ENCODE results near the gene DOK6.

The DOK6 gene

DNA sequence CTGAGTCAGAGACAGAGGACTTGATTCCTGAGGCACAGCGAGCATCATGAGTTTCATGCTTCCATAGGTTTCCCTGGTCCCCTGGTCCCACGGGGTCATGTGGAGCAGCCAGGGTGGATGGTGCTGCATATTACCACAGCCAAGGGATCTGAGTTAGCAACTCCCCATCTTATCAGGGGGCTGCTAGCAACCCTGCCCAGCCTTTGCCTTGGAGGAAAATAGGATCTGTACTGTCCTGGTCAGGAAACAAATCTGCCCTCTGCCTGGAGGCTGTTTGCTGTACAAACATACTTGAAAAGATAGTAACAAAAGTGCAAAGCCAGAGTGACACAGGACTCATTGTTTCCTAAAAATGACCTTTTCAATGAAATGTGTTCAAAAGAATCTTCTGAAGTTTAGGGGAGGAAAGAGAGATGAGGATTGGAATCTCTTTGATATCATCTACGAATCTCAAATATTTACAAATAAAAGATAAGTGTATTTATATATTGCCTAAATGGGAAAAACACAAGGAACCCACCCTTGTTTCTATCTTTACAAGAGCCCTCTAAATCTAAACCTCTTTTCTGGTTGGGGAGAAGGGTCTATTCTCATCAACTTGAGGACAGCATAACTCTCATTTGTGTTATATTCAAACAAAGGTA, 352.2 kb downstream of the DOK6 start:
- DNase-seq (ENCODE audit: low read depth in 2 of 2): no peak

GRCh38 chr18:69754108-69754507, 353.4 kb downstream of the DOK6 start:
- DNase-seq (ENCODE audit: low read depth in 2 of 2): no peak

- no peak for DNase-seq (ENCODE audit: low read depth in 2 of 2)
Observed at GRCh38 chr18:69755041-69755440, 354.4 kb downstream of the DOK6 start.

- DNase-seq (ENCODE audit: low read depth in 2 of 2): no peak
Observed at GRCh38 chr18:69755856-69756496, 355.3 kb downstream of the DOK6 start.

DNA sequence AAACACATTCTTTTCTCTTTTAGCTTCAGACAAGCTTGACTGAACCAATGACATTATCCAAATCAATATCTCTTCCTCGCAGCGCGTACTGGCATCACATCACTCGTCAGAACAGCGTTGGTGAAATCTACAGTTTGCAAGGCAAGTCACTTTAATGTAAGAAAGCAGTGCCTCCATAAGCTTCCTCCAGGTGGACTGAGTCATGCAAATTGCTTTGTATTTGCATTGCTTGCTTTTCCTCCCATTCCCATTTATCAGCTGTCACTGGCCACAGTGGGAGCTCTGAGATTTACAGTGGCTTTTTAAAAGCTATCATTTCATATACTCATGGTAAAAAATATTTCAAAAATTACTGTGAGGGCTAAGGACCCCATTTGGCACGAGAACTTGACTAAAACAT, 357.0 kb downstream of the DOK6 start:
- no peak for DNase-seq (ENCODE audit: low read depth in 2 of 2)

DNA sequence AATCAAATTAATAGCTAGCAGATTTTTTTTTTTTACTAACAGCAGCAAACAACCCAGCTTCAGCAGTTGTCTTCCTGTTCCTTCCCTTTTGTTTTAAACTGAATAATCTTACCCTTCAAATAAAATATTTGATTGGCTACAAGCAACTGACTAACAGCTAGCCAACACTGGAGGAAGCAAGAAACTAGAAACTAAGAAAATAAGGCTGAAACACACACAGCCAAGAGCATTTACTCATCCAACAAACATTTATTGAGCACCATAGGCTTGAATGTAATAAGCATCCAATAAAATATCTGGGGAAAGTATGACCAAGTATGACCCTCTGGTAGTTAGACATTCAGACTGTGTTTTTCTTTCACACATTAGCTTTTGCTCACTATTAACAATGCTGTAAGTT, 357.8 kb downstream of the DOK6 start:
- no peak for DNase-seq (ENCODE audit: low read depth in 2 of 2)

GRCh38 chr18:69759046-69759445, 358.4 kb downstream of the DOK6 start:
- no peak for DNase-seq (ENCODE audit: low read depth in 2 of 2)

GRCh38 chr18:69763002-69763401, 362.3 kb downstream of the DOK6 start:
- no peak for DNase-seq (ENCODE audit: low read depth in 2 of 2)

GRCh38 chr18:69763821-69764220, 363.1 kb downstream of the DOK6 start:
- no peak for DNase-seq (ENCODE audit: low read depth in 2 of 2)

DNA sequence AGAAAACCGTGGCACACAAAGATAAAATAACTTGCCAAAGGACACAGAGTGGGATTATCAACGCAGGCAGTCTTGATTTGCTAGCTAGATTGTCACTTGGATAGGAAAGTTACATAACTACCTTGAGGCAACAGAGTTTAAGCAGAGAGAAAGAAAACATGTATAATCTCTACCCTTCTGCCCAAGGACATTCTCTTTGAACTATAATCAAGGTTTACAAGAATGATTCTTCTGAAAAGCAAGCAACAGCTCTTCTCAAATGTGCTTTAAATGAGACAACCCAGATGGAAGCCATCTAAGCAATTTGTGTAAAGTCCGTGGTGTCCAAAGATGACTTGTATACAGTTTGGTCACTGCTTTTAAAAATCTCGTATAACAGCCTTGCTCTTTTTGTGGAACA, 369.6 kb downstream of the DOK6 start:
- DNase-seq (ENCODE audit: low read depth in 2 of 2): no peak

- no peak for DNase-seq (ENCODE audit: low read depth in 2 of 2)
Observed at GRCh38 chr18:69774831-69775230, 374.1 kb downstream of the DOK6 start.

DNA sequence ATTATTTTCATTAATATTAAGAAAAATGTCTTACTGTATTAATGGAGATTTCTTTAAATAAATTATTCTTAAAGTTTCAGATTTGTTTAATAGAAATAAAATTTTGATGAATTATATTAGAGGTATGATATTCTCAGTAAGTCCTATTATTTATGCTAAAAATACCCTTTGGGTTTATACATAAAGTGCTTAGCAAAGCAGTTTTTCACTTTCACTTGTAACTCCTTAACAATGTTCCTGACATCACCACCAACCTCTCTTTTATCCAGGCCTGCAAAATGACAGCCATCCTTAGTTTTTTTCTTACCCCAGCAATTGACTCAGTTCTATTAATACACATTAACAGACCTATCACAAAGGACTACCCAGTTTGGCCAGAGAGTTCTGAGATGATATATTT, 376.6 kb downstream of the DOK6 start:
- DNase-seq (ENCODE audit: low read depth in 2 of 2): no peak

GRCh38 chr18:69778680-69779079, 378.0 kb downstream of the DOK6 start:
- no peak for DNase-seq (ENCODE audit: low read depth in 2 of 2)

DNA sequence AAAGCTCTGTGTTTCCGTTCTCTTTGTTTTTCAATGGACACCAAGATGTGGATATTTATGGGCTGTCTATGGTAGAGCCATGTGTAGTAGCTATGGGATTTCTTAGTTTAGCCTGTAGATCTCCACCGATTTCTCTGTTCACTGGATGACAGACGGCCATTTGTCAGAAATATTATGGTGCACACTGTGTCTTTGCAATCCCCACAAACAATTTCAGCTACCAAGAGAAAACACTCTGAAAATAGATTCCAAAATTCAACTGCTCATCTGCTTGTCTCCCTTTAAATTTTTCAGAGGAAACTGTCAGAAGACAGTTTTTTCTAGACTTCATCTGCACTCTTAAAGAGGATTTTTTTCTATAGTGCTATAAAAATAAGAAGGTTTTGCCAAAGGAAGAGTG, 380.2 kb downstream of the DOK6 start:
- DNase-seq (ENCODE audit: low read depth in 2 of 2): no peak

DNA sequence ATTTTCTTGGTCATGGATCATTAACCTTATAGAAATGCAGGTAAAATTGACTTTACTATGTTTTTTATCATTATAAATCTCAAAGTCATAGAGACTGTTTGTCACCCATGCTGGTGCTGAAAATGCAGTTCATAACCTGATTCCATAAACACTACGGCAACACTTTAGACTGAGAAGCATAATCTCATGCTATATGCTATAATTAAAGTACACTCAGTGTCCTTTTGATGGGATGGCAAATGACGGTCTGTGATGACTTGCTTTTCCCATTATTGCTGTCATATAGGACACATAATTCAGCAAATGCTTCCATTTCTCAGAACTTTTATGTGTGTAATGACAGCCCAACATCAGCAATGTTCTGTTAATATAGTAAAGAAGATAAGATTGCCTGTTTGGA, 384.1 kb downstream of the DOK6 start:
- no peak for DNase-seq (ENCODE audit: low read depth in 2 of 2)

GRCh38 chr18:69785466-69785865, 384.8 kb downstream of the DOK6 start:
- DNase-seq (ENCODE audit: low read depth in 2 of 2): no peak

- DNase-seq (ENCODE audit: low read depth in 2 of 2): no peak
Observed at GRCh38 chr18:69786427-69786826, 385.7 kb downstream of the DOK6 start.

DNA sequence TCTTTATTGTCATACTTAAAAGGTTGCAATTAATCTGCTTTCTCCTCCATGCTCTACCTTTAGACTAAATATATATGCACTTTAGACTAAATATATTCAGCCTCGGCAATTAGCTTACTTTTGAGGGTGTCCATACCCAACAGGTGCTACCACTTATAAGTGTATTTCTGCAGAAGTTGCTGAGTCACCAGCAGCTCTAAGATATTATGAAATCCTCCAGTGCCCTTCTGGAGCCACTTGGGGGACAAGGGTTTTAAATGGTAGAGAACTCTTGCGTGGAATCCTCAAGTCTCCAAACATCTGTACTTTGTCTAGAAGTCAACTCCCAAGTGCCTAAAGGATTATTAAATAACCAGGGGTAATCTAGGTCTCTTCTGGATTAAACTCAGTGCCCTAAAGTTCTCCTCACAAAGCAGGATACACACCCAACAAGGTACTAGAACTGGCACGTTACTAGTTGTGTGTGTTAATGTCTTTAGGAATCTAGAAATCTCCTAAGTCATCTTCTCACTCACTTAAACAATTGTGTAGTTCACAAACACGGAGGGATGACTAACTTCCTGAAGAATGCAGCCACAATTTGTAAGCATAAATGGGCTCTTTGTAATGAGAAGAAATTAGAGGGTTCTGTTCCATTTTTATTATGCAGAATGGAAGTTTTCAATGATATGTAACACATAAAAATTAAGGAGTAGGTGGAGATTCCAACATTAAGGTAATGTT, 387.3 kb downstream of the DOK6 start:
- no peak for DNase-seq (ENCODE audit: low read depth in 2 of 2)

- no peak for DNase-seq (ENCODE audit: low read depth in 2 of 2)
Observed at GRCh38 chr18:69789794-69790193, 389.1 kb downstream of the DOK6 start.

DNA sequence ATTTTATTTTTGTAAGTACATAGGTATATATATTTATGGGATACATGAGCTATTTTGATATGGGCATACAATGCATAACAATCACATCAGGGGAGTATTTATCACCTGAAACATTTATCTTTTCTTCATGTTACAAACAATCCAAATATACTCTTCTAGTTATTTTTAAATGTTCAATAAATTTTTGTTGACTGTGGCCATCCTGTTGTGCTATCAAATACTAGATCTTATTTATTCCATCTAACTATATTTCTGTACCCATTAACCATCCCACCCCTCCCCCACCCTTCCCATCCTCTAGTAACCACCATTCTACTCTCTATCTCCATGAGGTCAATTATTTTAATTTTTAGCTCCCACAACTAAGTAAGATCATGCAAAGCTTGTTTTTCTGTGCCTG, 390.0 kb downstream of the DOK6 start:
- no peak for DNase-seq (ENCODE audit: low read depth in 2 of 2)

- no peak for DNase-seq (ENCODE audit: low read depth in 2 of 2)
Observed at GRCh38 chr18:69795791-69796190, 395.1 kb downstream of the DOK6 start.

- no peak for DNase-seq (ENCODE audit: low read depth in 2 of 2)
Observed at GRCh38 chr18:69804776-69805501, 404.3 kb downstream of the DOK6 start.

- DNase-seq (ENCODE audit: low read depth in 2 of 2): no peak
Observed at GRCh38 chr18:69808399-69808798, 407.7 kb downstream of the DOK6 start.

Measured in stimulated activated CD4-positive, alpha-beta T cell treated with anti-CD3 and anti-CD28 coated beads, Interleukin-1b, Interleukin-23, amount 100 ng/mL, for 1 hour (primary cell).